Testis (tissue), 2 donors: ENCODE measurements around the gene CT45A3.

Experiments used
- POLR2A ChIP-seq: fragments of 450-650 bp; IDR thresholded peaks from one replicate; pipeline ENCODE4 v1.6.1; 2017; ENCODE audit warnings: antibody characterized with exemption, mild to moderate bottlenecking, moderate library complexity
- TF ChIP-seq, protein P1 (sequence below), 3 experiments: fragments of 450-650 bp in 2 of 3; fragments of 200-600 bp in 1 of 3; sonication (generic) in 1 of 3; IDR thresholded peaks; one replicate each; pipeline ENCODE4 v1.5.1; 2016 to 2019; ENCODE audit warnings: antibody characterized with exemption in 3 of 3, mild to moderate bottlenecking in 2 of 3, moderate library complexity in 1 of 3

DNA sequence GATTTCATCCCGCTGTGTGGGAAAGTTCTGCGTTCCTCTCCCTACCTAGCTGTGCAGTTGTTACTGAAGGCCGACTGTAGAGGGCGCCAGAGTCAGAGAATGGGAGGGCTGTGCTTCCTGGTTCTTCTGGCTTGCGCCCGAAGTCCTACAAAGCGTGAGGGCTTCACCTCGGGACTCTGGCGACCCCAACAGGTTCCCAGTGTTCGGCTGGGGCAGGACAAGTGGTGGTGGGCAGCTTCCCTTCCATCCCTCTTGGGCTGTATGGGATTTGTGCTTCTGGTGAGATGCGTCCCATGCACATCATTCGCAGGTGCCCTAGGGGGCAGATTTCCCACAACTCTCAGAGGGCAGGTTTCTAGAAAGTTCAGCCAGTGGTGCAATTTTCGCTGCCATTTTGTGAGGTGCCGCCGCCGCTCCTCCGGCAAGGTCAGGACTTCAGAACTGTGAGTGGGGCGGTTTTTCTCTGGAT, 27.3 kb downstream of the CT45A3 start:
- TF ChIP-seq, protein P1, sequence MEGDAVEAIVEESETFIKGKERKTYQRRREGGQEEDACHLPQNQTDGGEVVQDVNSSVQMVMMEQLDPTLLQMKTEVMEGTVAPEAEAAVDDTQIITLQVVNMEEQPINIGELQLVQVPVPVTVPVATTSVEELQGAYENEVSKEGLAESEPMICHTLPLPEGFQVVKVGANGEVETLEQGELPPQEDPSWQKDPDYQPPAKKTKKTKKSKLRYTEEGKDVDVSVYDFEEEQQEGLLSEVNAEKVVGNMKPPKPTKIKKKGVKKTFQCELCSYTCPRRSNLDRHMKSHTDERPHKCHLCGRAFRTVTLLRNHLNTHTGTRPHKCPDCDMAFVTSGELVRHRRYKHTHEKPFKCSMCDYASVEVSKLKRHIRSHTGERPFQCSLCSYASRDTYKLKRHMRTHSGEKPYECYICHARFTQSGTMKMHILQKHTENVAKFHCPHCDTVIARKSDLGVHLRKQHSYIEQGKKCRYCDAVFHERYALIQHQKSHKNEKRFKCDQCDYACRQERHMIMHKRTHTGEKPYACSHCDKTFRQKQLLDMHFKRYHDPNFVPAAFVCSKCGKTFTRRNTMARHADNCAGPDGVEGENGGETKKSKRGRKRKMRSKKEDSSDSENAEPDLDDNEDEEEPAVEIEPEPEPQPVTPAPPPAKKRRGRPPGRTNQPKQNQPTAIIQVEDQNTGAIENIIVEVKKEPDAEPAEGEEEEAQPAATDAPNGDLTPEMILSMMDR (IDR thresholded peaks at IDR 0.05): peak in 2 of 3 experiments; percentile 10 to 16
- TF ChIP-seq POLR2A: no peak
